Mesothelial cell of epicardium (in vitro differentiated cells): ENCODE data around the gene XPNPEP1. TPM values are rescaled to one million over a fixed set of nuclear protein-coding genes. Genes with fewer than 3 reads are reported as not detected.

Experiments
- DNase-seq, 2 experiments: peaks; one replicate each; pipeline ENCODE4 v3.0.0; 2021; ENCODE audit warnings: low spot score in 2 of 2; ENCODE audit not compliant: unreplicated experiment in 2 of 2
- H3K27ac Mint-ChIP-seq: 2 replicates; pipeline ENCODE4 v1.8.0; 2021; ENCODE audit warnings: mixed read lengths
- H3K27me3 Mint-ChIP-seq: 2 replicates; pipeline ENCODE4 v1.8.0; 2021; ENCODE audit warnings: low read depth, mixed read lengths
- H3K36me3 Mint-ChIP-seq: 2 replicates; pipeline ENCODE4 v1.8.0; 2021; ENCODE audit warnings: mixed read lengths
- H3K4me1 Mint-ChIP-seq: 2 replicates; pipeline ENCODE4 v1.8.0; 2021; ENCODE audit warnings: mixed read lengths
- H3K4me3 Mint-ChIP-seq: 2 replicates; pipeline ENCODE4 v1.8.0; 2021; ENCODE audit warnings: mild to moderate bottlenecking, moderate library complexity, mixed read lengths
- H3K9me3 Mint-ChIP-seq: 2 replicates; pipeline ENCODE4 v1.8.0; 2021; ENCODE audit warnings: mixed read lengths
- total RNA-seq: library from RNA; stranded (reverse); gene quantifications from 3 replicates; pipeline ENCODE4 v1.2.1, GENCODE V29; 2021
- TF ChIP-seq, protein P1 (sequence below): fragments of 200-600 bp; sonication (generic); IDR thresholded peaks from one replicate; pipeline ENCODE4 v1.5.0; 2021; ENCODE audit warnings: antibody characterized with exemption; ENCODE audit not compliant: unreplicated experiment

Gene XPNPEP1
- total RNA-seq, 1 donor from 2014 or later: 87.7 TPM

DNA sequence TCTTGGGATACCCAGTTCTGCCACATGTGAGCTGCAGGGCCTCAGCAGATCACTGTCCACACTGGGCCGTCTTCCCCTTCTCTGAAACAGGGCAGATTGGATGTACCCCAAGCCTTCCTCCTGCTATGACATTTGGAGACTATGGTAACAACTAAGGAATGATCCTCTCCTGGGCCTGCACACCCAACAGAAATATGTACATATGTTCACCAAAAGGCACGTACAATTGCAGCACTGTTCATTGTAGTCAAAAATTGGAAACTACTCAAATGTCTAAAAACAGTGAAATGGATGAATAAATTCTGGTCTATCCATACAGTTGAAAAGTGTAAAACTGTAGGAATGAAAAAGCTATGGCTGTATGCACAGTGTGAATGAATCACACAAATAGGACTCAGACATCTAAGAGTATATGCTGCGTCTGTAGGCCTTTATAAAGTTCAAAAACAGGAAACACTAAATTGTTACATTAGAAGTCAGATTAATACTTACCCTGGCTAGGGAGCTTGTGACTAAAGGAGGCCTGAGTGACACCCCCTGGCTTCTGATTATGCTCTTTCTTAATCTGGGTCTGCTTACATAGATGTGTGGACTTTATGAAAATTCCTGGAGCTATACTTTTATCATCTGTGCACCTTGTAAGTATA is 16.1 kb upstream of the XPNPEP1 start:
- H3K4me1 Mint-ChIP-seq: peaks cover 13% of the 10 kb centered on the region
- no peaks in the 10 kb centered on the region for H3K36me3 Mint-ChIP-seq
- H3K4me3 Mint-ChIP-seq: no peak overlapping the region
- no peaks in the 10 kb centered on the region for H3K27me3 Mint-ChIP-seq
- no peak overlapping the region for H3K27ac Mint-ChIP-seq
- DNase-seq: no peak
- no peaks in the 10 kb centered on the region for H3K9me3 Mint-ChIP-seq
- TF ChIP-seq, protein P1, sequence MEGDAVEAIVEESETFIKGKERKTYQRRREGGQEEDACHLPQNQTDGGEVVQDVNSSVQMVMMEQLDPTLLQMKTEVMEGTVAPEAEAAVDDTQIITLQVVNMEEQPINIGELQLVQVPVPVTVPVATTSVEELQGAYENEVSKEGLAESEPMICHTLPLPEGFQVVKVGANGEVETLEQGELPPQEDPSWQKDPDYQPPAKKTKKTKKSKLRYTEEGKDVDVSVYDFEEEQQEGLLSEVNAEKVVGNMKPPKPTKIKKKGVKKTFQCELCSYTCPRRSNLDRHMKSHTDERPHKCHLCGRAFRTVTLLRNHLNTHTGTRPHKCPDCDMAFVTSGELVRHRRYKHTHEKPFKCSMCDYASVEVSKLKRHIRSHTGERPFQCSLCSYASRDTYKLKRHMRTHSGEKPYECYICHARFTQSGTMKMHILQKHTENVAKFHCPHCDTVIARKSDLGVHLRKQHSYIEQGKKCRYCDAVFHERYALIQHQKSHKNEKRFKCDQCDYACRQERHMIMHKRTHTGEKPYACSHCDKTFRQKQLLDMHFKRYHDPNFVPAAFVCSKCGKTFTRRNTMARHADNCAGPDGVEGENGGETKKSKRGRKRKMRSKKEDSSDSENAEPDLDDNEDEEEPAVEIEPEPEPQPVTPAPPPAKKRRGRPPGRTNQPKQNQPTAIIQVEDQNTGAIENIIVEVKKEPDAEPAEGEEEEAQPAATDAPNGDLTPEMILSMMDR: no peak

DNA sequence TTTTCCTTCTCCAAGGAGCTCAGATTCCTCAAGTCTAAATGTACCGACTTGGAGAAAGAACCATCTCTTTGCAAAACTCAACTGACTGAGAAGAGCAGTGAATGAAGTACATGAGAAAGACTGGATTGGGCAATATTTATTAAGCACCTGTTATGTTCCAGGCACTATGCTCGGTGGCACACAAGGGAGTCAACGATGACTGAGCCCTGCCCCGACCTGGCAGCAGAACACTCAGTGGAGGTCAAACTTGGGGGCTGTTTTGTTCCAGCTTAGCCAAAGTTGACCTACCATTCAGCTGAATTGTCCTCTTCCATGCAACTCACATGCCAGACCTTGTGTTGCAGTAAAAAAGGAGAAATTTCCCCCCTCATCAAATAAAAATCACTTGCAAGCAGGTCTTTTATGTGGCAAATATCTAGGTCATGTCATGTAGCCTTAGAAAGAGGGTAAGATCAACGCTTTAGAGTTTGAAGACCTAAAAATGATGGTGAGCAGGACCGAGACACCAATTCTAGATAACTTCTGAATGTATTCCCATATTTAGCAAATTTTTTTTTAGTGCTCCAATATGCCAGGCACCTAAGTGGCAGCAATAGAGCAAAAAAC is 14.3 kb upstream of the XPNPEP1 start:
- TF ChIP-seq, protein P1: no peak
- no peak for DNase-seq
- Mint-ChIP-seq H3K4me3 (no peak overlapping the region), H3K9me3 (no peaks in the 10 kb centered on the region), H3K27ac (no peak overlapping the region), H3K4me1 (peaks cover 15% of the 10 kb centered on the region), H3K27me3 (no peaks in the 10 kb centered on the region), H3K36me3 (no peaks in the 10 kb centered on the region)

DNA sequence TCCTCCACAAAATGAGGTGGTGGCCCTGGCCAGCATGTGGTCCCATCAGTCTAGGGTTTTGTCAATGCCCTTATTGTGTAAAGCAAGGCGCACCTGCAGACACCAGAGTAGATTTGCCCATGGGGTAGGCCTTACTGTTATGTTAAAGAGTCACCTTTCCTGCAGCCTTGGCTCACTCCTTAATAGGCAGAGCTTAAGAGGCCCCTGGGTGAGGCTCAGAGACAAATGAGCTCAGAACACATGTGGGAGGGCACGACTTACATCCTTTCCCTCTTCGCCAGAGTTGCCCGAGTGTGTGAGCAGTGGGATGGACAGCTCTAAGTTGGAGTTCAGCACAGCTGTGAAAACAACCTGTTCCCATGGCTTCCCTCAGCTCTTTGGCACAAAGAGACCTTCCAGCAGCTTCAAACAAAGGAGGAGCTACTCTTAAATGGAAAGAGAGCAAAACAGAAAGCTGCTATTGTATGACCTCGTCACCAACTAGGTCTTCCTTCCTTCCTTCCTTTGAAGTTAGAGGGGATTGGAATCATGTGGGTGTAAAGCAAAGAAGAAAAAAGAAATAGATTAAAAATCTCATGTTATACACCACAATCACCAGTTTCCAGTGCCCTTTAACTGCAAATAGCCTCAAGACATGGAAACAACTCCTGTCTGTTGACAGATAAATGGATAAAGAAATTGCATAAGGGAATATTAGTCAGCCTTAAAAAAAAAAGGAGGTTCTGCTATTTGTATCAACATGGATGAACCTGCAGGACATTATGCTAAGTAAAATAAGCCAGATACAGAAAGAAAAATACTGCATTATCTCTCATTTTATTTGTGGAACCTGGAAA is 11.9 kb upstream of the XPNPEP1 start:
- no peak overlapping the region for H3K4me3 Mint-ChIP-seq
- H3K9me3 Mint-ChIP-seq: no peaks in the 10 kb centered on the region
- H3K27ac Mint-ChIP-seq: no peak overlapping the region
- TF ChIP-seq, protein P1: no peak
- H3K4me1 Mint-ChIP-seq: peaks cover 10% of the 10 kb centered on the region
- DNase-seq: no peak
- no peaks in the 10 kb centered on the region for H3K27me3 Mint-ChIP-seq
- H3K36me3 Mint-ChIP-seq: no peaks in the 10 kb centered on the region

DNA sequence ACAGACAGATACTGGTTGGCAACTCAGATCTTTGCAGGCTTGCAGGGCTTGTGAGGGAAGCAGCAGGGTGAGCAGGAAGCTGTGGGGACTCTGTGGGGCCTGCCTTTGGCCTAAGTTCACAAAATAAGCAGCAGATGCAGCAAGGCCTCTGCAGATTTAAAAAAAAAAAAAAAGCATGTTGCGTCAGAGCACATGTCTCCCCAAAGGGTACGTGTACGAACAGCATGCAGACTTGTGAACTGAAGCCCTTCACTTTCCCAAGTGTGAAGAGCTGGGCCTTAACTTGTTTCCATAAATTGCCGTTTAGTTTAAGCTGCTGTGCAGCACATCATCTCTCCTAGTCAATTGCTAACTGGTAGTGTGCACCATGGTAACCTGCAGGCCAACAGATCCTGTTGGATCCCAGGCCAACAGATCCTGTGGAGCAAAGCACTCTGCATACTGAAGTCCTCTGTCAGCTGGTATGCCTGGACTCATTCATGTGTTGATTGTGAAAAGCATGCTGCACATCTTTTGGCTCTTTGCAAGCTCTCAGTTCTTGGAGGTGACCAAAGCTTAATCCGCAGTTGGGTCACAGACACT is 10.8 kb upstream of the XPNPEP1 start:
- no peak for DNase-seq
- Mint-ChIP-seq H3K27me3 (no peaks in the 10 kb centered on the region), H3K36me3 (no peaks in the 10 kb centered on the region), H3K9me3 (no peaks in the 10 kb centered on the region), H3K4me1 (peaks cover 9% of the 10 kb centered on the region), H3K4me3 (no peak overlapping the region), H3K27ac (peak overlapping the region; percentile 28)
- TF ChIP-seq, protein P1: no peak

DNA sequence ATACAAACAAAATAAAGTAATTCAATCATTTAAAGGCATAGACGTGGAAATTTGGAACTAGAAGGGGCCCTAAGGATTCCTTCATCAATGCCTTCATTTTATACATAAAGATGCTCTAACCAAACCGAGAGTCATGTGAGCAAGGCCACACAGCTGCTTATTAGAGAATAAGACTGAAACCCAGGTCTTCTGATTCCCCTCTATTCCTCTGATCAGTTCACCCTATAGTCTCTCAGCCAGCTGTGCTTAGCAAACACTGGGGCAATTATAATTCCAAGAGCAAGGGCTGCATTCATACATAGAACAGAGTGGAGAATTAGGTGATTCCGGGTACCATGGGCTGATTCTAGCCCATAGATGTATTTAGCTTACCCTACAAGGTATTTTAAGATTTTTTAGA is 9.7 kb upstream of the XPNPEP1 start:
- Mint-ChIP-seq H3K4me3 (no peak overlapping the region), H3K27me3 (no peaks in the 10 kb centered on the region), H3K27ac (no peak overlapping the region), H3K9me3 (no peaks in the 10 kb centered on the region), H3K36me3 (no peaks in the 10 kb centered on the region), H3K4me1 (peaks cover 9% of the 10 kb centered on the region)
- TF ChIP-seq, protein P1: no peak
- DNase-seq: no peak
